ENCODE measurements around the gene MEI1. TPM values are rescaled to one million over a fixed set of nuclear protein-coding genes. Genes with fewer than 3 reads are reported as not detected.
"Not testable (repeated sequence)": the region's sequence is repeated elsewhere in the genome, so short reads cannot be mapped to it uniquely, and the experiment has no call there.

Gene MEI1
- total RNA-seq, 4 donors from 2014 or later, result 0.70 to 1.9 TPM; not detected in 2

DNA sequence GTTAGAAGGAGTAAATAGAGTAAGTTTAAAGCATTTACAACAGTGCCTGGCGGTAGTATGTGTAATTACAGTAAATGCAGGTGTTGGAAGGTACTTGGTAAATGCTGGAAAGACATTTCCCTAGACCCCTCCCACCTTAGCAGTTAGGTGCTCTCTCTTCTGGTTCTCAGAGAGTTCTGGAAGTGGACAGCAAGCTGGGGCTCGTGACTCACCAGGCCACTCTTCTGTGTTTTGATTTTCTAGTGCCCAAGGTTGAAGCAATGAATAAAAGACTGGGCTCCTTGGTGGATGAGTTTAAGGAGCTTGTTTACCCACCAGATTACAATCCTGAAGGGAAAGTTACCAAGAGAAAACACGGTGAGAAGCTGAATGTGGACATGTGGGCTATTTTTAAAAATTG is 38.2 kb upstream of the MEI1 start:
- no peaks in the 10 kb centered on the region for H3K36me3 ChIP-seq
- intact Hi-C loops (cut with DNase I; ENCODE audit: low total_unique reads), result no loop called here
- DNase-seq, result no peak
- H3K27me3 ChIP-seq, result no peaks in the 10 kb centered on the region
- no peaks in the 10 kb centered on the region for H3K9me3 ChIP-seq
- TF ChIP-seq POLR2A (IDR thresholded peaks at IDR 0.05), result no peak
- TF ChIP-seq CTCF (IDR thresholded peaks at IDR 0.05), result no peak
- no peak overlapping the region for H3K27ac ChIP-seq
- no peaks in the 10 kb centered on the region for H3K4me1 ChIP-seq
- no peak overlapping the region for H3K4me3 ChIP-seq

- no peaks in the 10 kb centered on the region for H3K9me3 ChIP-seq
- no peak for DNase-seq
- no peak overlapping the region for H3K4me3 ChIP-seq
- TF ChIP-seq POLR2A (IDR thresholded peaks at IDR 0.05) (no peak), CTCF (IDR thresholded peaks at IDR 0.05) (no peak)
- intact Hi-C loops (cut with DNase I; ENCODE audit: low total_unique reads), result no loop called here
- no peaks in the 10 kb centered on the region for H3K27me3 ChIP-seq
- no peak overlapping the region for H3K27ac ChIP-seq
- no peaks in the 10 kb centered on the region for H3K4me1 ChIP-seq
- no peaks in the 10 kb centered on the region for H3K36me3 ChIP-seq
These were observed 37.6 kb upstream of the MEI1 start for GRCh38 chr22:41661713-41662112.

- H3K27ac ChIP-seq; DNase-seq; H3K27me3 ChIP-seq; intact Hi-C loops (cut with DNase I; ENCODE audit: low total_unique reads); H3K36me3 ChIP-seq; H3K4me3 ChIP-seq; H3K9me3 ChIP-seq; H3K4me1 ChIP-seq: not testable (repeated sequence)
These were observed 35.7 kb upstream of the MEI1 start for GRCh38 chr22:41663594-41663993.

- TF ChIP-seq CTCF (IDR thresholded peaks at IDR 0.05), result no peak
- no peak for TF ChIP-seq POLR2A (IDR thresholded peaks at IDR 0.05)
- no peak overlapping the region for H3K27ac ChIP-seq
- no peak overlapping the region for H3K4me3 ChIP-seq
- DNase-seq, result no peak
- intact Hi-C loops (cut with DNase I; ENCODE audit: low total_unique reads), result no loop called here
- no peaks in the 10 kb centered on the region for H3K27me3 ChIP-seq
- no peaks in the 10 kb centered on the region for H3K4me1 ChIP-seq
- no peaks in the 10 kb centered on the region for H3K36me3 ChIP-seq
- H3K9me3 ChIP-seq, result no peaks in the 10 kb centered on the region
These were observed 34.8 kb upstream of the MEI1 start for GRCh38 chr22:41664490-41664889.

DNA sequence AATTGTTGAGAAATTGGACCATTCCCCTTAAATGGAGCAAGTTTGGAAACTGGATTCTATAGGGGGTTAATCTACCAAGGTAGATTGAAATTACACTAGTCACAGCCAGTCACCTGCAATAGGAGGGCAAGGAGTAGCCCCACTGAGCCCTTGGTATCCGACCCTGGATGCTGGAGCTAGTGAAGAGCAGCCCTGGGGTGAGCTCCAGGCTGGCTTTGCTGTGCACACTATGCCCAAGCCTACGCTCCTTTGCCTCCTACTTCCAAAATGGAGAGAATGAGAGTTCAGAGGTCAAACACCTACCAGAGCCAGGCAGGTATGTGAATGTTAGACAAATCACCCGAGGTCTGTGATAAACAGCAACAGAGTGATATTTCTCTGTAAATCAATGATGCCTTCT is 34.4 kb upstream of the MEI1 start:
- H3K9me3 ChIP-seq, result no peaks in the 10 kb centered on the region
- H3K4me1 ChIP-seq, result no peaks in the 10 kb centered on the region
- intact Hi-C loops (cut with DNase I; ENCODE audit: low total_unique reads), result no loop called here
- no peaks in the 10 kb centered on the region for H3K27me3 ChIP-seq
- TF ChIP-seq POLR2A (IDR thresholded peaks at IDR 0.05), result no peak
- TF ChIP-seq CTCF (IDR thresholded peaks at IDR 0.05), result no peak
- H3K36me3 ChIP-seq, result no peaks in the 10 kb centered on the region
- H3K4me3 ChIP-seq, result no peak overlapping the region
- DNase-seq, result no peak
- H3K27ac ChIP-seq, result no peak overlapping the region
